CD4-positive, alpha-beta T cell treated with Interleukin-1 beta for 1 hour (primary cell): ENCODE measurements around the gene PALM2AKAP2.
"Not testable (repeated sequence)": the region's sequence is repeated elsewhere in the genome, so short reads cannot be mapped to it uniquely, and the experiment has no call there.

Source experiments
- DNase-seq, 2 donors: peaks; one replicate each; pipeline ENCODE4 v3.0.0-alpha.2; 2020 to 2022

Gene PALM2AKAP2

GRCh38 chr9:109811876-109812275 lies 31.9 kb downstream of the PALM2AKAP2 start:
- no peak for DNase-seq

GRCh38 chr9:109812331-109812730 lies 32.3 kb downstream of the PALM2AKAP2 start:
- no peak for DNase-seq

GRCh38 chr9:109812818-109813281 lies 32.9 kb downstream of the PALM2AKAP2 start:
- DNase-seq, result no peak

GRCh38 chr9:109813303-109813702 lies 33.3 kb downstream of the PALM2AKAP2 start:
- no peak for DNase-seq

- DNase-seq, result no peak
Measured at GRCh38 chr9:109813829-109814228, 33.8 kb downstream of the PALM2AKAP2 start.

- DNase-seq, result no peak
Measured at GRCh38 chr9:109815366-109815947, 35.5 kb downstream of the PALM2AKAP2 start.

GRCh38 chr9:109816490-109816889 lies 36.5 kb downstream of the PALM2AKAP2 start:
- DNase-seq, result no peak

- no peak for DNase-seq
Measured at GRCh38 chr9:109817146-109817845, 37.3 kb downstream of the PALM2AKAP2 start.

GRCh38 chr9:109817846-109818472 lies 38.0 kb downstream of the PALM2AKAP2 start:
- DNase-seq, result peak in 1 of 2 donors; percentile 23

GRCh38 chr9:109821711-109822110 lies 41.7 kb downstream of the PALM2AKAP2 start:
- DNase-seq, result no peak

GRCh38 chr9:109825383-109825782 lies 45.4 kb downstream of the PALM2AKAP2 start:
- not testable (repeated sequence) for DNase-seq

GRCh38 chr9:109826559-109826958 lies 46.6 kb downstream of the PALM2AKAP2 start:
- no peak for DNase-seq

GRCh38 chr9:109828254-109828653 lies 48.3 kb downstream of the PALM2AKAP2 start:
- DNase-seq, result no peak
